Uterus (tissue), 2 donors: Measurements from ENCODE around the gene FAM3A.

Experiments used
- CTCF ChIP-seq, 4 experiments: fragments of 200-600 bp in 2 of 4; fragments of 450-650 bp in 2 of 4; sonication (generic) in 2 of 4; IDR thresholded peaks; one replicate each; pipeline ENCODE4 v1.5.1; 2016 to 2019; ENCODE audit warnings: antibody characterized with exemption in 4 of 4, mild to moderate bottlenecking in 2 of 4, moderate library complexity in 1 of 4
- POLR2A ChIP-seq, 2 donors: fragments of 450-650 bp; IDR thresholded peaks; one replicate each; pipeline ENCODE4 v1.6.1; 2016; ENCODE audit warnings: antibody characterized with exemption in 2 of 2, mild to moderate bottlenecking in 1 of 2, moderate library complexity in 1 of 2

GRCh38 chrX:154483325-154483724, 32.7 kb downstream of the FAM3A start:
- TF ChIP-seq CTCF (IDR thresholded peaks at IDR 0.05): no peak
- TF ChIP-seq POLR2A (IDR thresholded peaks at IDR 0.05): no peak
